Left ventricle myocardium inferior (tissue), 1 donor: ENCODE results near the gene TMEM272. TPM values are rescaled to one million over a fixed set of nuclear protein-coding genes. Genes with fewer than 3 reads are reported as not detected.

Experiments
- DNase-seq: peaks from one replicate; pipeline ENCODE4 v3.0.0-alpha.2; 2020
- H3K27ac ChIP-seq: fragments of 200-600 bp; replicated peaks from 2 replicates; pipeline ENCODE4 v1.8.0; 2021
- H3K27me3 ChIP-seq: fragments of 200-600 bp; 2 replicates; pipeline ENCODE4 v1.8.0; 2021; ENCODE audit warnings: low read depth
- H3K36me3 ChIP-seq: fragments of 200-600 bp; 2 replicates; pipeline ENCODE4 v1.8.0; 2021
- H3K4me1 ChIP-seq: fragments of 200-600 bp; 2 replicates; pipeline ENCODE4 v1.8.0; 2021
- H3K4me3 ChIP-seq: fragments of 200-600 bp; 2 replicates; pipeline ENCODE4 v1.8.0; 2021; ENCODE audit warnings: mild to moderate bottlenecking, moderate library complexity
- H3K9me3 ChIP-seq: fragments of 200-600 bp; replicated peaks from 2 replicates; pipeline ENCODE4 v1.8.0; 2021
- CTCF ChIP-seq: fragments of 200-600 bp; IDR thresholded peaks from 2 replicates; pipeline ENCODE4 v1.8.0; 2021; ENCODE audit warnings: antibody characterized with exemption, mild to moderate bottlenecking, borderline replicate concordance
- intact Hi-C: fragments of 100-400 bp; cut with micrococcal nuclease; formaldehyde crosslinking; loops from one replicate; pipeline ENCODE4 v1.11.0; 2022
- total RNA-seq: library from RNA; stranded (reverse); fragmentation: NEBNext Ultra II Directional; extraction: Animal tissue kit (Norgen Biotek cat#: 25700); gene quantifications from one replicate; pipeline ENCODE4 v1.2.1, GENCODE V29; 2021
- donor health status: DM: no; HTN: yes; CAD: no; lungs with severe emphysema.

Gene TMEM272
- total RNA-seq, 1 donor from 2014 or later, result 0.30 TPM

GRCh38 chr13:51883226-51883600, 38.2 kb upstream of the TMEM272 start:
- H3K36me3 ChIP-seq, result no peaks in the 10 kb centered on the region
- no peak for DNase-seq
- TF ChIP-seq CTCF, result no peak
- H3K4me1 ChIP-seq, result no peaks in the 10 kb centered on the region
- no peak overlapping the region for H3K4me3 ChIP-seq
- no peak overlapping the region for H3K27ac ChIP-seq
- H3K9me3 ChIP-seq, result peaks cover 11% of the 10 kb centered on the region
- intact Hi-C loops, result no loop called here
- H3K27me3 ChIP-seq, result no peaks in the 10 kb centered on the region

GRCh38 chr13:51882570-51883225, 37.7 kb upstream of the TMEM272 start:
- H3K27me3 ChIP-seq, result no peaks in the 10 kb centered on the region
- intact Hi-C loops, result no loop called here

GRCh38 chr13:51881296-51881695, 36.3 kb upstream of the TMEM272 start:
- no peaks in the 10 kb centered on the region for H3K36me3 ChIP-seq
- peaks cover 11% of the 10 kb centered on the region for H3K9me3 ChIP-seq
- no peak overlapping the region for H3K4me3 ChIP-seq
- H3K27ac ChIP-seq, result no peak overlapping the region
- intact Hi-C loops, result no loop called here
- no peaks in the 10 kb centered on the region for H3K4me1 ChIP-seq
- no peak for TF ChIP-seq CTCF
- DNase-seq, result no peak
- H3K27me3 ChIP-seq, result no peaks in the 10 kb centered on the region

More at GRCh38 chr13:51882570-51883225, 37.7 kb upstream of the TMEM272 start:
- no peak overlapping the region for H3K4me3 ChIP-seq
- no peak for TF ChIP-seq CTCF
- no peaks in the 10 kb centered on the region for H3K4me1 ChIP-seq
- H3K27ac ChIP-seq, result no peak overlapping the region
- H3K36me3 ChIP-seq, result no peaks in the 10 kb centered on the region
- no peak for DNase-seq
- H3K9me3 ChIP-seq, result peaks cover 11% of the 10 kb centered on the region

- Histone ChIP-seq H3K4me1 (no peaks in the 10 kb centered on the region), H3K36me3 (no peaks in the 10 kb centered on the region), H3K4me3 (no peak overlapping the region), H3K27me3 (no peaks in the 10 kb centered on the region), H3K27ac (no peak overlapping the region), H3K9me3 (peaks cover 11% of the 10 kb centered on the region)
- DNase-seq, result no peak
- intact Hi-C loops, result no loop called here
- TF ChIP-seq CTCF, result no peak
Measured at GRCh38 chr13:51879133-51879532, 34.2 kb upstream of the TMEM272 start.

GRCh38 chr13:51874651-51875050, 29.7 kb upstream of the TMEM272 start:
- H3K27ac ChIP-seq, result no peak overlapping the region
- peaks cover 3% of the 10 kb centered on the region for H3K4me1 ChIP-seq
- H3K9me3 ChIP-seq, result no peaks in the 10 kb centered on the region
- no peak for DNase-seq
- intact Hi-C loops, result no loop called here
- no peak overlapping the region for H3K4me3 ChIP-seq
- H3K27me3 ChIP-seq, result no peaks in the 10 kb centered on the region
- H3K36me3 ChIP-seq, result no peaks in the 10 kb centered on the region
- TF ChIP-seq CTCF, result no peak
